HG03135 (cell line): ENCODE measurements around the gene ZNF362.
"Not testable (repeated sequence)": the region's sequence is repeated elsewhere in the genome, so short reads cannot be mapped to it uniquely, and the experiment has no call there.

ENCODE experiments used
- ATAC-seq: cut with Tn5 transposase; IDR thresholded peaks from one replicate; pipeline ENCODE4 v1.9.1; 2021; ENCODE audit warnings: mild to moderate bottlenecking, moderate library complexity; ENCODE audit not compliant: unreplicated experiment

ZNF362 gene

GRCh38 chr1:33302325-33302724 is 46.0 kb downstream of the ZNF362 start:
- no peak for ATAC-seq

GRCh38 chr1:33305016-33305415 is 48.7 kb downstream of the ZNF362 start:
- no peak for ATAC-seq

DNA sequence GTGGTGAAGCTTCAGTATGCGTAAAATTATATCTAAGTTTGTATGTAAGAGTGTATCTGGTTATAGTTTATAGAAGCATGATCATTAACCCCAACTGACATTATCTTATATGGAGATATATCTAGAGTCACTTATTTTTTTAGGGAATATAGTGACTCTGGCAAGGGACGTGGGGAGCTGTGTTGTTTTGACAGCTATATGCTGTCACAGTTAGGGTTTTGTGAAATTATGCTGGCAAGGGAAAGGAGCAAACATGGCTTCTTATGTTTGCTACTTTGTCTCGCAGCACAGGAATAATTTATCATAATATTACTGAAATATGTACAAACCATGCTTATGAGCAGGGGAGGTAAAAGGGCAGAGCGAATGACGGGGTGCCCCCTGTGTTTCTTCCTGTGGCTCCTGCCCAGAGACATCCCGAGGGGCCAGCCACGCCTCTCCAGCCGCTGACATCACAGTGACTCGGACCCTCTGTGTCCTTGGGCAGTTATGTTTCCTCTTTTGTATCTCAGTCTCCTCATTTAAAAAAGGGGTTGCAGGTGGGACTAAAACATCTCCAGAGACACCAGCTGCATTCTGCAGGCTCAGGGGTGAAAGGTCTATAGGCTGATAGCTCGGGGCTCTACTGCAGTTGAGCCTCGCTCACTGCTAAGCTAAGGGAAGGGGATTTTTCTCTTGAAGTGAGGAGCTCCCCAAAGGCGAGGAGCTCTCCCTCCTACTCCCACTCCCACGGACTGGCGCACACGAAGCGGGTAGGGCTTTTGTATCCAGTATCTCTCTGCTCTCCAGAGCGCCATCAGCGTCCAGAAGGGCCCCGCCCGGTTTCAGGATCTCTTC is 49.7 kb downstream of the ZNF362 start:
- ATAC-seq, result no peak

- ATAC-seq, result no peak
Observed at GRCh38 chr1:33306653-33307493, 50.6 kb downstream of the ZNF362 start.

GRCh38 chr1:33307494-33307864 is 51.2 kb downstream of the ZNF362 start:
- no peak for ATAC-seq

- not testable (repeated sequence) for ATAC-seq
Observed at GRCh38 chr1:33309351-33309750, 53.1 kb downstream of the ZNF362 start.

- no peak for ATAC-seq
Observed at GRCh38 chr1:33310702-33311101, 54.4 kb downstream of the ZNF362 start.

GRCh38 chr1:33311706-33312412 is 55.6 kb downstream of the ZNF362 start:
- ATAC-seq, result no peak

DNA sequence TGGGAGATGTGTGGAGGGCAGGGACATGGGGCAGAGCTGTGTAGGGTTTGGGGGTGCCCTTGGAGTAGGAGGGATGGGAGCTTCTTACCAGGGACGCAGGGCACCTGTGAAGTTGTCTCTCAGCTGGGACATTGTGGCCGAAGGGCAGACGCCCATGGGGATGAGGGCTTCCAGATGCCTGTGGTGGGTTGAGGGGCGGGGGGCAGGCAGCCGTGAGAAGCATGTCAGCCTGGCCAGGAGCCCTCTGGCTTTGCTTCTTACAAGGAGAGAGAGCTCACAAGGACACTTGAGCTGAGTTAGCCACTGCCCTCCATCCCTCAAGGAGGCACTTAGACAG is 56.1 kb downstream of the ZNF362 start:
- ATAC-seq, result no peak

GRCh38 chr1:33314416-33314815 is 58.1 kb downstream of the ZNF362 start:
- no peak for ATAC-seq

GRCh38 chr1:33316601-33317000 is 60.3 kb downstream of the ZNF362 start:
- no peak for ATAC-seq

GRCh38 chr1:33317354-33317753 is 61.1 kb downstream of the ZNF362 start:
- ATAC-seq, result no peak

- ATAC-seq, result no peak
Observed at GRCh38 chr1:33317946-33318345, 61.7 kb downstream of the ZNF362 start.

- no peak for ATAC-seq
Observed at GRCh38 chr1:33319186-33319948, 63.1 kb downstream of the ZNF362 start.

DNA sequence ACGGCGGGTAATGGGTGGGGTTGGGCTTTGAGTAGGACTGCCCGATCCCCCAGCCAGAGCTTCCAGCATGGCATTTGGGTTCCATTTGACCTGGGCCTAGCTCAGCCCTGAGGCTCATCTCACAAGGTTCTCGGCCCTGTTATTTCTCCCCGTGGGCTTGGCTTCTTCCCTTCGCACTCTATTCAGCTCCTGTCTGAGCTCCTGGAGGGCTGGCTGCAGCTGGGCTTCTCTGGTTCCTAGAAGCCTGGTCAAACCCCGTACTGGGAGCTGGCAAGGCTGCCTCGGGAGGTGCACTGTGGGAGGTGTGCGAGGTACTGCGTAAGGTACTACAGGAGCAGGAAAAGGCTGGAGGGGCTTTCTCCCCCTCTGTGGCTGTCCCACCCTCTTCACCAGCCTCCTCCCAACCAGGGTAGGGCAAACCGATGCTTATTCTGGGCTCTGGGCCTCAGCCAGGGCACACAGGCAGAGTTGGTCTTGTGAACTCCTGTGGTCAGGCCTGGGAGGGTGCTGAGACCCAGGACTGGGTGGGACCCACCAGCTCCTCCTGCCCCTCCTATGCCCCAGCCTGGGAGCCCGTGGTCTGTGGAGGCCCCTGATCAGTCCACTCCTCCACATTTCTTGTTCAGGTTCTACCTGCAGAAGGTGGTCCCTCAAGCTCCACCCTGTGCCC is 63.8 kb downstream of the ZNF362 start:
- no peak for ATAC-seq

GRCh38 chr1:33320619-33321165 is 64.4 kb downstream of the ZNF362 start, which contains the start of gene A3GALT2:
A3GALT2 (minus strand) TSS chr1:33321098; CDS start chr1:33321098, 0 bp downstream.
- no peak for ATAC-seq

GRCh38 chr1:33321178-33321577 is 64.9 kb downstream of the ZNF362 start:
- ATAC-seq, result no peak

GRCh38 chr1:33322109-33322508 is 65.8 kb downstream of the ZNF362 start:
- no peak for ATAC-seq

DNA sequence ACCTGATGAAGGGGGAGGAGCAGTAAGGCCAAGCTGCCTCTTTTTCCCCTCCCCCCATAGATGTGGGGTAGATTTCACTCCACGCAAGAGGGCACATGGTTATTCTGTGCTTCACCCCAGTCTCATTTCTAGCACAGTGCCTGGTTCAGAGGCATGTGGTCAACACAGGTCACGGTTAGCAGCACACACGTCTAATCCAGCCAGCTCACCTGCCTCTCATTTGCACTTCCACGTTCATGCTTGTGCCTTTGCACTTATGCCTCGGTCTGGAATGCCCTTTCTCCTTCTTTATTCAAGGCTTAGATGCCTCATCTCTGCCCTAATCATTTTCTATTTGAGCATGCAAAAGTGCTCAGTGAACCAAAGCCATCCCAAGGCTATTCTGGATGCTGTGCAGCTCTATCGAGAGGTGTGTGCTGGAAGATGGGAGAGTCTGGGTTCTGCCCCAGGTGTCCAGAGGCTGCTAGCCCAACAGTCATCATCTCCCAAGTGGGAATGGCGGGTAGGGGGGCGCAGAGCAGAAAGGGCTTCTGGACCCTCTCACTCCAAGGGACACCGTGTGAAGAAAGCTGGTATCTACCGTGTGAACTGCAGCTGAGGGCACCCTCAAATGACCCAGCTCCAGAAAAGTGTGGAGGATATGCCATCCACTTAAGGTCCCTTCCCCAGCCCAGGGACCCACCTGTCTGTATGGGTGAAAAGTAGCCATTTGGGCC is 66.7 kb downstream of the ZNF362 start:
- no peak for ATAC-seq
